HG03565 (cell line): ENCODE results near the gene RRAS2.
"Not testable (repeated sequence)": the region's sequence is repeated elsewhere in the genome, so short reads cannot be mapped to it uniquely, and the experiment has no call there.

Experiments used
- ATAC-seq: cut with Tn5 transposase; IDR thresholded peaks from one replicate; pipeline ENCODE4 v1.9.1; 2021; ENCODE audit warnings: mild to moderate bottlenecking, moderate library complexity; ENCODE audit not compliant: unreplicated experiment

The RRAS2 gene

DNA sequence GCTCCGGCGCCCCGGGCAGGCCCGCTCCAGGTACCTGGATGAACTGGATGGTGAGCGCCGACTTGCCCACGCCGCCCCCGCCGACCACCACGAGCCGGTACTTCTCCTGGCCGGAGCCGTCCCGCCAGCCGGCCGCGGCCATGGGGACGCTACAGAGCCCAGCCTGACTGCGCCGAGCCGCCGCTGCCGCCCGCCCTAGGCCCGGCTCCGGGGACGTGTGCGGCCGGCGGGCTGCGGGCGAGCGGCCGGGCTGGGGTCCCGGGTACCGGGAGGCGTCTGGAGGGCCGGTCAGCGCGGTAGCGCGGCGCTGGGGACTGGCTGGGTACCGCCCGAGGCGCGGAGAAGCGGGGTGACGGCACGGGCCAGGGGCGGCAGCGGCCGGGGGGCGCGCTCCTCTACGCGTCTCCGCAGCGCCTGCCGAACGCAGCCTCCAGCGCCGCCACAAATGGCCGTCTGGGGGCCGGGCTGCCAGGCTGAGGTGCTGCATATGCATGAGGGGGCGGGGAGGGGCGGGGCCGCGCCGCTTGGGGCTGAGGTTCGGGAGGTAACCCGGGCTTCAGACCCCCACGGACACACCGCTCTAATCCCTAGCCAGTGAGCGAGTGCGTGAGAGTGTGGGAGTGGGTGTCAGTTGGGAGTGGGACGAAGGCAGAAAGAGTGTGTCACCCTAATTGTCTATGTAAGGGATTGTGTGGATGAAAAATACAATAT lies at the start of gene RRAS2:
TSS of gene RRAS2 (minus strand) at position 455 of the 711 bp plus-strand sequence. CDS start at position 142, 313 bp downstream.
- peak; percentile 85 for ATAC-seq

DNA sequence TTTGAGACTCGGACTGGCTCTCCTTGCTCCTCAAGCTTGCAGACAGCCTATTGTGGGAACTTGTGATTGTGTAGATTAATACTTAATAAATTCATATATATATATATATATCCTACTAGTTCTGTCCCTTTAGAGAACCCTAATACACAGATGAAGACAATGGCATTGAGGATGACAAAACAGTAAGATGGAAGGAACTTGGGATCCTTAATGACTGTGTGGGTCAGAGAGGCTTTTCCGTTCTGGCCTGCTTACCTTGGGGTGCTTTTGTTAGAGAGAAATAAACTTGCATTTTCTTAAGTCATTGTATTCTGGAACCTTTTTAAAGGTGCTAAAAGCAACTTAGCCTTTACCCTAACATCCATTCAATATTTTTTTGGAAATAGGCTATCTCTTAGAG lies 49.6 kb upstream of the RRAS2 start:
- no peak for ATAC-seq

- not testable (repeated sequence) for ATAC-seq
Observed at GRCh38 chr11:14406116-14406515, 47.1 kb upstream of the RRAS2 start.

GRCh38 chr11:14403528-14403927 lies 44.5 kb upstream of the RRAS2 start:
- ATAC-seq: not testable (repeated sequence)

GRCh38 chr11:14399087-14399486 lies 40.1 kb upstream of the RRAS2 start:
- no peak for ATAC-seq

DNA sequence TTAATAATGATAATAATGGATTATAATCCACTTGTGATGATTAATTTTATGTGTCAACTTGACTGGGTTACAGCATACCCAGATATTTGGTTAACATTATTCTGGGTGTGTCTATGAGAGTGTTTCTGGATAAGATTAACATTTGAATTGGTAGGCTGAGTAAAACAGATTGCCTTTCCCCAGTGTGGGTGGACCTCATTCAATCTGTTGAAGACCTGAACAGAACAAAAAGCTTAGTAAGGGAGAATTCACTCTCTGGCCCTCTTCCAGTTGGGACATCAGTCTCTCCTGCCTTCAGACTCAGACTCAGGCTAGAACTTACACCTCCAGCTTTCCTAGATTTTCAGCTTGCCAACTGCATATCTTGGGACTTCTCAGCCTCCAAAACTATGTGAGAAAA lies 37.3 kb upstream of the RRAS2 start:
- no peak for ATAC-seq

GRCh38 chr11:14393889-14394288 lies 34.9 kb upstream of the RRAS2 start:
- ATAC-seq: no peak

DNA sequence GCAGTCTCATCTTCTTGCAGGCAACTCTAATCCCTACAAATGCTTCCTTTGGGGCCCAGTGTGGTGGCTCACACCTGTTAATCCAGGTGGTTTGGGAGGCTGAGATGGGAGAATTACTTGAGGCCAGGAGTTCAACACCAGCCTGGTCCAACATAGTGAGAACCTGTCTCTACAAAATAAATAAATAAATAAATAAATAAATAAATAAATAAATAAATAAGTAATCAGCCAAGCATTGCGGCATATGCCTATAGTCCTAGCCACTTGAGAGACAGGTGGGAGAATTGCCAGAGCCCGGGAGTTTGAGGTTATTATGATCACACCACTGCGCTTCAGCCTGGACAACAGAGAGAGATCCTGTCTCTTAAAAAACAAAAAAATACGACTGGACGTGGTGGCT lies 34.1 kb upstream of the RRAS2 start:
- no peak for ATAC-seq

GRCh38 chr11:14390669-14391068 lies 31.7 kb upstream of the RRAS2 start:
- ATAC-seq: no peak

GRCh38 chr11:14388352-14388751 lies 29.4 kb upstream of the RRAS2 start:
- no peak for ATAC-seq

DNA sequence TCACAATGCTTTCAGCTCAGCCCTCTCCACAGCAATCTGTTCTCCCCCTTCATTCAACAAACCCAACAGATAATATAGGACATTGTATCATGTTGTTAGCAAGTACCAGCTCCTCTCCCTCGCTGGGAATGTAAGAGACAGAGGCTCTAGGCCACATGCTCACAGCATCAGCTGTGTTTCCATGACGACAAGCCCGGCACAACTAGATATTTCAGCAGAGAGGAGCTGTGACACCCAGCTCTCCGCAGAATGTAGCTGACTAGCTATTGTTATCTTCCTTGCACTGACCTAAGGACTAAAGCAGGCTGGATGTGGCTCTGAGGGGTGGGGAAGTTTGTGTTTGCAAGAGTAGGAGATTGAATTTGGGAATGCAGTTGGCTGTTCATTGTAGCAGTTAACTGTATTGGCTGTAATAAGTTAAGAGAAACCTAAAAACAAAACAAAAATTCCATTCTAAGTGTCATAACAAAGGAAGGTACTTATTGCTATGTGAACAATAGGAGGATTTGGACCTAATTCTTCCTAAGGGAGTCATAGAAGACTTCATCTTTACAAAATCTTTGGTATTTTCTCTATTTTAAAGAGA lies 28.0 kb upstream of the RRAS2 start:
- ATAC-seq: no peak

- ATAC-seq: no peak
Observed at GRCh38 chr11:14386081-14386480, 27.1 kb upstream of the RRAS2 start.

- ATAC-seq: no peak
Observed at GRCh38 chr11:14384338-14384737, 25.4 kb upstream of the RRAS2 start.

GRCh38 chr11:14381968-14382367 lies 23.0 kb upstream of the RRAS2 start:
- no peak for ATAC-seq

DNA sequence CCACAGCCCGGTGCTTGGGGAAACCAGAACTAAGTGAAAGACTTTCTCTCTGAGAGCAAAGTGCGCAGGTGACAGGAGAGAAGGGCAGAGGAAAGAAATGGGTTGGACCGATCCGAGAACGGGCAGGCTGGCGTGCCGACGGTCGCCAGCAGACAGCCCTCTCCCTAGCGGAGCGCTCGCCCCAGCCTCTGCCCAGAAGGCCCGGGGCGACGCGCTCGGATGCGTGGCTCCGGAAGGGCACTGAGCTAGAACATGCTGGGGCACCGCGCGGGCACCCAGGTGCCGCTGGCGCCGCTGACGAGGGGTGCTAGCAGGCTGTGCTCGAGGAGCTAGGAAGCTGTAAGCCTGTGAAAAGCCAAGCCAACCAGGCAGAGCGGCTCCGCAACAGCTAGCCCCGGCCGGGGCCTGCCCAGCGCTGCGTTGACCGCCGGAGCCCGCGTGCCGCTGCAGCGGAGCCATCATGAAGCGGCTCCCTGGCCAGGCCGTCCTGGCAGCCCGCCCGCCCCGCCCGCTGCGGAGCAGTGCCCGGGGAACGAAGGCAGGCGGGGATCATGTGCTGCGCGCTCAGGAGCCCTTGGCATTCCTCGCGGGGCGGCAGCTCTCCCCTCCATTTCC lies 22.1 kb upstream of the RRAS2 start:
- peak; percentile 55 for ATAC-seq

GRCh38 chr11:14380125-14380936 lies 21.3 kb upstream of the RRAS2 start:
- no peak for ATAC-seq

DNA sequence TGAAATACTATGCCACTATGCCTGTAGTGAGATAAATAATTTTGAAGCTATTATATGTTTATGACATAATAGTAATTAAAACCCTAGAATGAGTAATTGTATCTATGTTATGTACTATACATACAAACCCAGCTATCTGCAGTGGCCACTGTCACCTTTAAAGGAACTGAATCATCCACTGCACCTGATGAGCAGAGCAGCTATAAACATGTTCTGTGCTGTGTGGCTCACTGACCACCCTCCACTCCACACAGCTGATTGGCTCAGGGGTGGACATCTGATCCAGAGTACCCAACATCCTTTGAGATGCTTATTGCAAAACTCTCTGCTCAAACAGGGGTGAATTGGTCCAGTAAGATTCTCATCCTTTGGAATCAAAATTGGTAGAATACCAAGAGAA lies 19.2 kb upstream of the RRAS2 start:
- ATAC-seq: no peak

DNA sequence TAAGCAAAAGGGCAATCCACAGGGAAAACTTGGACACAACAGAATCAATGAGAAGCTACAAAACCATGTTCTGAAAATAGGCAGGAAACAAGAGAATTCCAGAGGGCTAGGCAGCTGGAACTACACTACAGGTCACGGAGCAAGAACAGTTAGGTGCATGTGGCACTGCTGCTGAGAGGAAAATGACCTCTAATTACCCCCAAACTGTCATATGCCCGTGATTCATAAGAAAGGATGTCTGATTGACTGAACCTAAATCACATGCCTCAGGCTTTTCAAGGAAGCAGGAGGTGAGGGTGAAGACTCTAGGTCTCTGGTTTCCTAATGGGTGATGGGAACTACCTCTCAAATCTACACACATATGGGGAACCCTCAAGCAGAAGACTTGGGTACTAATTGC lies 17.9 kb upstream of the RRAS2 start:
- ATAC-seq: no peak

DNA sequence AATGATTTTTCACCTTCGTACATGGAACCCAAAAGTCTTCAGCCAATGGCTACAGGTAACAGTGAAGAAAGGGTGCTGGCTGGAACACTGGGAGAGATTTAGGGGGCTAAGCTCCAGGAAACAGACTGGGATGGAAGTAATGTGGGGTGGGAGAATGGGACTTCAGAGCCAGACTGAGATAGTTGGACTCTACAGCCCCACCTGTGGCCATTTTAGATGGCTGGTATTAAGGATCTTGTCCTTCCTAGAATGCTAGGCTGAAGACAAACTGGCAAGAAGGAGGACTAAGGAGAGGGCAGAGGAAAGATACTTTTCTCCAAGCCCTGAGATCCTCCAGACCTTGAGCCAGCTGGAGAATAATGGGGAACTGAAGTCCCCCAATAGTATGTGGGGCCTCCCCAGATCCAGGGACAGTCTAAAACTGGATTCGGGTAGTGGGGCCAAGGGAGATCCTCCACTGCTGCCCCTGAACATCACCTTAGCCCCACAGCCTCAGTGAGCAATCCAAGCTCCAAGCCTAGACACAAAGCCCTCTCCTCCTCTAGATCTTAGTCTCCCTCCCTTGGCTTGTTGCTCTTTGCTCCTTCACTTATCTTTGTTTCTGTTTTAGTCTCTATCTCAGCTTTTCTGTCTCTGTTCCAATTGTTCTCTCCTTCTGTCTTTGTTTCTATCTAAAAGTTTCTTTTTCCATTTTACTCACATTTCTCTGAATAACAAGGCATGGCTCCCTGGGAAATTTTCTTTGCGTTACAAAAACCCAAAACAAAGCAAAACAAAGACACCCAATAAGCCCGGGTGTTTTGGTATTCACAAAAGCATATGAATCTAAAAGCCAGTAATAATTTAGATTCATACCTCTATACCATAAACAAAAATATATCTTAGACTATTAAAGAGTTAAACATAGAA lies 16.2 kb upstream of the RRAS2 start:
- ATAC-seq: no peak

- no peak for ATAC-seq
Observed at GRCh38 chr11:14373941-14374646, 15.1 kb upstream of the RRAS2 start.
